ENCODE data around the gene ARL8A.

The ARL8A gene

GRCh38 chr1:202088206-202088605 is 56.3 kb downstream of the ARL8A start:
- in situ Hi-C loops (cut with MboI; ENCODE audit: low pct_unique_long_range_greater_than_20kb, low sequenced_read_pairs, unreplicated experiment): no loop called here
- DNase-seq (ENCODE audit: low spot score): no peak
- no peak for TF ChIP-seq CTCF (IDR thresholded peaks at IDR 0.05; ENCODE audit: extremely low read depth, insufficient read depth, missing control alignments)

- DNase-seq (ENCODE audit: low spot score): no peak
- TF ChIP-seq CTCF (IDR thresholded peaks at IDR 0.05; ENCODE audit: extremely low read depth, insufficient read depth, missing control alignments): no peak
These were observed 57.8 kb downstream of the ARL8A start for GRCh38 chr1:202086579-202087350.

GRCh38 chr1:202085682-202086373 is 58.7 kb downstream of the ARL8A start:
- no peak for DNase-seq (ENCODE audit: low spot score)
- TF ChIP-seq CTCF (IDR thresholded peaks at IDR 0.05; ENCODE audit: extremely low read depth, insufficient read depth, missing control alignments): no peak
- in situ Hi-C loops (cut with MboI; ENCODE audit: low pct_unique_long_range_greater_than_20kb, low sequenced_read_pairs, unreplicated experiment): no loop called here

More at GRCh38 chr1:202086579-202087350, 57.8 kb downstream of the ARL8A start:
- in situ Hi-C loops (cut with MboI; ENCODE audit: low pct_unique_long_range_greater_than_20kb, low sequenced_read_pairs, unreplicated experiment): no loop called here

GRCh38 chr1:202084791-202085681 is 59.5 kb downstream of the ARL8A start:
- in situ Hi-C loops (cut with MboI; ENCODE audit: low pct_unique_long_range_greater_than_20kb, low sequenced_read_pairs, unreplicated experiment): no loop called here
- no peak for TF ChIP-seq CTCF (IDR thresholded peaks at IDR 0.05; ENCODE audit: extremely low read depth, insufficient read depth, missing control alignments)
- no peak for DNase-seq (ENCODE audit: low spot score)
